ENCODE results near the gene NKAIN2. TPM values are rescaled to one million over a fixed set of nuclear protein-coding genes. Genes with fewer than 3 reads are reported as not detected.

The NKAIN2 gene
- total RNA-seq, 2 donors from 2014 or later = 0.29 TPM; not detected in 1

- Mint-ChIP-seq H3K36me3 (ENCODE audit: low read depth) (no peaks in the 10 kb centered on the region), H3K4me1 (peaks cover under 1% of the 10 kb centered on the region)
Observed at GRCh38 chr6:123879749-123880148, 76.1 kb downstream of the NKAIN2 start.

DNA sequence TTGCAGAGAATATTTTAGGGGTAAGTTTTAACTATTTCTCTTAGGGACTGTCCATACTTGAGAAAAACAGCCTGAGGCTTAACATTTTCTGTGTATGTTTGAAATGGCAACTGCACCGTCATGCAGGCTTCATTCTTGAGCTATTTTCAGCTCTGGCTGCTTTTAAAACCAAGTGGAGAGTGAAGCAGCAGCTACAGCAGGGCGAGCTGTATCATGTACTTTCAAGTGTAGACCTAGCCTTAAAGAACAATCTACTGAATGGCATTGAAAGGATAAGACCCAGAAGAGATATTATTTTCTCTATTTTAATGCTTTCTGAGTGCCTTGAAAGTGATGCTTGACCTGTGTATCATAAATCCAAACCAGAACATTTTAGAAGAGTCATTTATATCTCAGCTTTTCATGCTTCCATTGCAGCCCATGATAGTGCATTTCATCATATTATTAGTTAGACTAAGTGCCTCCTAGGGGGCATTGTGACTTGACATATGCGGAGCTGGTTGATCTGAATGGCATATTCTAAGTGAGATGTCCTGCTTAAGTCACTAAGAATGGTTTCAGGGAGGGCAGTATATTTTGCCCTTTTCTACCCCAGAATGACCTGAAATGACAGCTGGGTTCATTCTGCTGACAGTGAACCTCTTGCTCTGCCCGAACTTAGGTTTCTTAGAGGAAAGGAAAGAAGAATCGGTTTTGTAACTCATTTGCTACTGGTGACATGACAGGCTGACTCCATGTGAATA lies 85.3 kb downstream of the NKAIN2 start:
- no peaks in the 10 kb centered on the region for H3K27me3 Mint-ChIP-seq (ENCODE audit: insufficient read depth)
- DNase-seq = no peak
- peaks cover 5% of the 10 kb centered on the region for H3K4me1 Mint-ChIP-seq
- Histone ChIP-seq H3K4me3 (ENCODE audit: low read length) (no peak overlapping the region), H3K36me3 (ENCODE audit: control insufficient read depth, insufficient read depth, low read length) (no peaks in the 10 kb centered on the region), H3K27ac (ENCODE audit: low read depth, low read length) (no peak overlapping the region), H3K4me1 (ENCODE audit: control insufficient read depth, insufficient read depth, low read length) (no peaks in the 10 kb centered on the region), H3K27me3 (ENCODE audit: control insufficient read depth, insufficient read depth, low read length, poor library complexity, severe bottlenecking) (no peaks in the 10 kb centered on the region), H3K9ac (ENCODE audit: extremely low read depth, low read length, poor library complexity, severe bottlenecking) (no peak overlapping the region), H3K9me3 (ENCODE audit: control insufficient read depth, low read length) (no peaks in the 10 kb centered on the region)
- TF ChIP-seq CTCF (conservative IDR thresholded peaks at IDR 0.05) = no peak
- no peaks in the 10 kb centered on the region for H3K36me3 Mint-ChIP-seq (ENCODE audit: low read depth)
- H3K9me3 Mint-ChIP-seq = peaks cover 4% of the 10 kb centered on the region
- no peak overlapping the region for H3K4me3 Mint-ChIP-seq
- 81 to 90% methylated on average over 3 to 5 of the region's 5 CpGs for WGBS, 2 experiments (ENCODE audit: insufficient coverage in 1 of 2, insufficient read length in 1 of 2)
- H3K27ac Mint-ChIP-seq = no peak overlapping the region

More at GRCh38 chr6:123879749-123880148, 76.1 kb downstream of the NKAIN2 start:
- Histone ChIP-seq H3K27ac (ENCODE audit: low read depth, low read length) (no peak overlapping the region), H3K4me1 (ENCODE audit: control insufficient read depth, insufficient read depth, low read length) (no peaks in the 10 kb centered on the region), H3K9me3 (ENCODE audit: control insufficient read depth, low read length) (no peaks in the 10 kb centered on the region), H3K36me3 (ENCODE audit: control insufficient read depth, insufficient read depth, low read length) (no peaks in the 10 kb centered on the region), H3K4me3 (ENCODE audit: low read length) (no peak overlapping the region), H3K9ac (ENCODE audit: extremely low read depth, low read length, poor library complexity, severe bottlenecking) (no peak overlapping the region), H3K27me3 (ENCODE audit: control insufficient read depth, insufficient read depth, low read length, poor library complexity, severe bottlenecking) (no peaks in the 10 kb centered on the region)
- Mint-ChIP-seq H3K27ac (no peak overlapping the region), H3K9me3 (peaks cover 6% of the 10 kb centered on the region), H3K27me3 (ENCODE audit: insufficient read depth) (peaks cover 8% of the 10 kb centered on the region), H3K4me3 (no peak overlapping the region)
- DNase-seq = no peak
- TF ChIP-seq CTCF (conservative IDR thresholded peaks at IDR 0.05) = no peak
- 86 to 100% methylated on average over 2 of the region's 2 CpGs for WGBS, 2 experiments (ENCODE audit: insufficient coverage in 1 of 2, insufficient read length in 1 of 2)

DNA sequence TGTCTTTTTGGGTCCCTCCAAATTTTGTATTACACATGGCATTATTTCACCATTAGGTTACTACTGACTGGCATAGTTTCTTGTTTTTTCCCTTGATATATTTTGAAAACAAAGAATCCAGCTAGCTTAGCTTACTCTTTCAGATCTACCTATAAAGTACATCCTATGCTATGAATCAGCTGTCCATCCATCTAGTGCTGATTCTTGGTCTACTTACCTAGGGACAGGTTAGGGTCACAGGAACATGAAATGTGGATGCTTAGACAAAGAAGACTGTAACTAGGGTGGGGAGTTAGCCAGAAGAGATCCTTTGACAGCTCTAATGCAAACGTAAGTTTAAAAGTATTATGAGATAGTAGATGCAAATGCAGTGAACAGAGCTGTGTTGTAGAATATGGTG lies 91.7 kb downstream of the NKAIN2 start:
- no peaks in the 10 kb centered on the region for H3K36me3 ChIP-seq (ENCODE audit: control insufficient read depth, insufficient read depth, low read length)
- 93 to 100% methylated on average over 1 of the region's 1 CpG for WGBS, 2 experiments (ENCODE audit: insufficient coverage in 1 of 2, insufficient read length in 1 of 2)
- H3K4me1 ChIP-seq (ENCODE audit: control insufficient read depth, insufficient read depth, low read length) = no peaks in the 10 kb centered on the region
- H3K4me3 ChIP-seq (ENCODE audit: low read length) = no peak overlapping the region
- no peak for DNase-seq
- no peaks in the 10 kb centered on the region for H3K9me3 Mint-ChIP-seq
- H3K27me3 ChIP-seq (ENCODE audit: control insufficient read depth, insufficient read depth, low read length, poor library complexity, severe bottlenecking) = no peaks in the 10 kb centered on the region
- H3K4me1 Mint-ChIP-seq = no peaks in the 10 kb centered on the region
- H3K27ac Mint-ChIP-seq = no peak overlapping the region
- no peaks in the 10 kb centered on the region for H3K36me3 Mint-ChIP-seq (ENCODE audit: low read depth)
- H3K27me3 Mint-ChIP-seq (ENCODE audit: insufficient read depth) = peaks cover 17% of the 10 kb centered on the region
- H3K27ac ChIP-seq (ENCODE audit: low read depth, low read length) = no peak overlapping the region
- no peaks in the 10 kb centered on the region for H3K9me3 ChIP-seq (ENCODE audit: control insufficient read depth, low read length)
- H3K9ac ChIP-seq (ENCODE audit: extremely low read depth, low read length, poor library complexity, severe bottlenecking) = no peak overlapping the region
- no peak overlapping the region for H3K4me3 Mint-ChIP-seq
- TF ChIP-seq CTCF (conservative IDR thresholded peaks at IDR 0.05) = no peak
